Adipose tissue (tissue), 3 donors: Measurements from ENCODE around the gene CRBN. TPM values are rescaled to one million over a fixed set of nuclear protein-coding genes. Genes with fewer than 3 reads are reported as not detected.

Source experiments
- polyA plus RNA-seq, 3 donors: library from polyadenylated mRNA; stranded (reverse); fragments of 200-250 nt; gene quantifications; one replicate each; pipeline ENCODE4 v1.2.3, GENCODE V29; 2013
- donor health status: healthy with polysubstance abuse.
- donor health status: Bipolar disorder and iron deficiency.
- donor health status: healthy.

The CRBN gene
- polyA plus RNA-seq, 3 donors: 18.7 to 30.9 (median 21.2) TPM

Other genes with a start within 250 kb of the CRBN start
- gene IL5RA, start 69.3 kb downstream of the CRBN start, polyA plus RNA-seq: under 1 TPM in 2 of 3 donors, not detected in 1; 0.05 to 0.07 TPM
- gene TRNT1, start 52.8 kb downstream of the CRBN start, polyA plus RNA-seq: 10 to 100 TPM in 2 of 3 donors, 1 to 10 TPM in 1; 5.3 to 11.9 (median 11.2) TPM